ENCODE data around the gene CNN1.
A peak's percentile ranks its signal among the peaks of the same experiment; 100 is the strongest.

Gene CNN1

GRCh38 chr19:11505504-11506100 is 33.0 kb upstream of the CNN1 start, which contains the start of gene ZNF653:
ZNF653 (minus strand) TSS chr19:11505839; CDS start chr19:11505786, 53 bp downstream.
- Histone ChIP-seq H3K4me3 (ENCODE audit: low read depth, low read length) (peak within 1 kb of the TSS; percentile 89), H3K27me3 (ENCODE audit: control insufficient read depth, insufficient read depth, low read length) (no peaks in the 10 kb centered on the region), H3K9ac (ENCODE audit: low read length) (peak within 1 kb of the TSS; percentile 88), H3K9me3 (ENCODE audit: control insufficient read depth, insufficient read depth, low read depth, low read length) (no peaks in the 10 kb centered on the region), H3K27ac (ENCODE audit: low read depth, low read length) (peak within 1 kb of the TSS; percentile 92), H3K4me1 (ENCODE audit: control insufficient read depth, insufficient read depth, low read length) (peaks cover 11% of the 10 kb centered on the region), H3K36me3 (ENCODE audit: control insufficient read depth, insufficient read depth, low read length) (no peaks in the 10 kb centered on the region)

- Histone ChIP-seq H3K9ac (ENCODE audit: low read length) (peak overlapping the region; percentile 66), H3K4me3 (ENCODE audit: low read depth, low read length) (peak overlapping the region; percentile 89), H3K4me1 (ENCODE audit: control insufficient read depth, insufficient read depth, low read length) (peaks cover 11% of the 10 kb centered on the region), H3K9me3 (ENCODE audit: control insufficient read depth, insufficient read depth, low read depth, low read length) (no peaks in the 10 kb centered on the region), H3K27ac (ENCODE audit: low read depth, low read length) (peak overlapping the region; percentile 92), H3K27me3 (ENCODE audit: control insufficient read depth, insufficient read depth, low read length) (no peaks in the 10 kb centered on the region), H3K36me3 (ENCODE audit: control insufficient read depth, insufficient read depth, low read length) (peaks cover 1% of the 10 kb centered on the region; the same call in 1 of the 2 replicates)
Observed at GRCh38 chr19:11506101-11506555, 32.5 kb upstream of the CNN1 start.

- Histone ChIP-seq H3K36me3 (ENCODE audit: control insufficient read depth, insufficient read depth, low read length) (peaks cover 3% of the 10 kb centered on the region; the same call in 1 of the 2 replicates), H3K27ac (ENCODE audit: low read depth, low read length) (no peak overlapping the region), H3K9ac (ENCODE audit: low read length) (no peak overlapping the region), H3K4me3 (ENCODE audit: low read depth, low read length) (no peak overlapping the region), H3K27me3 (ENCODE audit: control insufficient read depth, insufficient read depth, low read length) (no peaks in the 10 kb centered on the region), H3K4me1 (ENCODE audit: control insufficient read depth, insufficient read depth, low read length) (peaks cover 11% of the 10 kb centered on the region), H3K9me3 (ENCODE audit: control insufficient read depth, insufficient read depth, low read depth, low read length) (no peaks in the 10 kb centered on the region)
Observed at GRCh38 chr19:11506967-11507366, 31.7 kb upstream of the CNN1 start.

DNA sequence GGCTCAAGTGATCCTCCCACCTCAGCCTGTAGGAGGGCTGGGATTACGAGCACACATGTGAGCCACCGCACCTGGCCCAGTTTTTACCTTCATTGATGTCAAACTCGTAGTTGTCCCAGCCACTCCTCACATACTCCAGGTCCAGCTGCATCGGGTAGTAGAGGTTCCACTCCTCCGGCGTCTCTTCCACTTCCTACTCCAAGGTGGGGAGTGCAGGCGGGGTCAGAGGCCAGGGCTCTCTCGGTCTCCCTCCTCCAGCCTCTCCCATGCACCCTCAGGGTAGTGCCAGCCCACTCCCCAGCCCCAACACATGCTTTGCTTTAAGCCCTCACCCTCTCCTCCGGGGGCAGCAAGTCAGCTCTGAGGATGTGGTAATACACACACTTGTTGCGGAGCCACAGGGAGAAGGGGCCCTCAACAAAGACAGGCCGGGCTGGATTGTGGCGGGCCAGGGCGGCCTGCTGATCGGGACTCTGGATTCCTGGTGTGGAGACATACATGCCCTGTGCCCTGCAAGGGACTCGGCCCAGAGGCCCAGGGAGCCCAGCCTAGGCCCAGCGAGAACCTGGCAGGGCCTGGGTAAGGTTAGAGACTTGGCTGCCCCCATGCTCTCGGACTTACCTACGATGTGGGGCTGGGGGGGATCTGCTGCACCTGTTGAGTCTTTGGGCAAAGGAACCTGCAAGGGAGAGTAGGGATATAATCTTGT is 31.1 kb upstream of the CNN1 start:
- Histone ChIP-seq H3K4me1 (ENCODE audit: control insufficient read depth, insufficient read depth, low read length) (peaks cover 11% of the 10 kb centered on the region), H3K4me3 (ENCODE audit: low read depth, low read length) (no peak overlapping the region), H3K9ac (ENCODE audit: low read length) (no peak overlapping the region), H3K27ac (ENCODE audit: low read depth, low read length) (no peak overlapping the region), H3K27me3 (ENCODE audit: control insufficient read depth, insufficient read depth, low read length) (no peaks in the 10 kb centered on the region), H3K9me3 (ENCODE audit: control insufficient read depth, insufficient read depth, low read depth, low read length) (no peaks in the 10 kb centered on the region), H3K36me3 (ENCODE audit: control insufficient read depth, insufficient read depth, low read length) (peaks cover 3% of the 10 kb centered on the region; the same call in 1 of the 2 replicates)

DNA sequence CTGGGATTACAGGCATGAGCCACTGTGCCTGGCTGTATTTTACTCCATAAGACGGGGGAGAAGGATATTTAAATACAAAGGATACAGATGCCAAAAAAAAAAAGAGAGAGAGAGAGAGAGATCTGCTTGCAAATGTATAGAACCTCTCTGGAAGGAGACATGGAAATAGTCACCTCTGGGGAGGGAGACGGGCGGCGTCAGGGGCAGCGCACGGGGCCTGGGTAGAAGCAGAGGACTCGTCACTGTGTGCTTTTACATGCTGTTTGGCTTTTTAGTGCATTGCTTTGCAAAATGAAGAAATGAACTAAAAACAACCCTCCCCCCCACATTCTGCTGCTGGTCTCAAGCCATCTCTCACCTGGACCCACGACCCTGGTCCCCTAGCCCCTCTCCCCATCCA is 28.2 kb upstream of the CNN1 start:
- Histone ChIP-seq H3K9ac (ENCODE audit: low read length) (no peak overlapping the region), H3K27me3 (ENCODE audit: control insufficient read depth, insufficient read depth, low read length) (no peaks in the 10 kb centered on the region), H3K27ac (ENCODE audit: low read depth, low read length) (no peak overlapping the region), H3K4me1 (ENCODE audit: control insufficient read depth, insufficient read depth, low read length) (peaks cover 5% of the 10 kb centered on the region), H3K4me3 (ENCODE audit: low read depth, low read length) (no peak overlapping the region), H3K36me3 (ENCODE audit: control insufficient read depth, insufficient read depth, low read length) (peaks cover 5% of the 10 kb centered on the region; the same call in 1 of the 2 replicates), H3K9me3 (ENCODE audit: control insufficient read depth, insufficient read depth, low read depth, low read length) (no peaks in the 10 kb centered on the region)

- Histone ChIP-seq H3K4me1 (ENCODE audit: control insufficient read depth, insufficient read depth, low read length) (no peaks in the 10 kb centered on the region), H3K9me3 (ENCODE audit: control insufficient read depth, insufficient read depth, low read depth, low read length) (no peaks in the 10 kb centered on the region), H3K27me3 (ENCODE audit: control insufficient read depth, insufficient read depth, low read length) (no peaks in the 10 kb centered on the region), H3K36me3 (ENCODE audit: control insufficient read depth, insufficient read depth, low read length) (peaks cover 5% of the 10 kb centered on the region; the same call in 1 of the 2 replicates), H3K27ac (ENCODE audit: low read depth, low read length) (no peak overlapping the region), H3K4me3 (ENCODE audit: low read depth, low read length) (no peak overlapping the region), H3K9ac (ENCODE audit: low read length) (no peak overlapping the region)
Observed at GRCh38 chr19:11513946-11514345, 24.7 kb upstream of the CNN1 start.

DNA sequence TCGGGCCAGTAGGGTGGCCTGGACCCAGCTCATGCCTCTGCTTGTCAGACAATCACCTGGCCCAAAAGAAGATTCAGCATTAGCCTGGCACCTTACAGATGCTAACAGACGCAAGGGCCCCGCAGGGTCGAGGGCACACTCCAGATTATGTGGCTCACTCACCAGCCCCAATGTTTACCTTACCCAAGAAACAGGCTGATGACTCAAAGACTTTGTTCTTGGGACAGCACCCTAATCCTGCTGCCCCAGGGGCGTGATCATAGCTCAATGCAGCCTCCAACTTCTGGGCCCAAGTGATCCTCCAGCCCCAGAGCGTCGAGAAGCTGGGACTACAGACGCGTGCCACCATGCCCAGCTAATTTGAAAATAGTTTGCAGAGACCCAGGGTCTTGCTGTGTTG is 19.5 kb upstream of the CNN1 start:
- no peak overlapping the region for H3K27ac ChIP-seq (ENCODE audit: low read depth, low read length)
- H3K4me3 ChIP-seq (ENCODE audit: low read depth, low read length) = no peak overlapping the region
- H3K27me3 ChIP-seq (ENCODE audit: control insufficient read depth, insufficient read depth, low read length) = no peaks in the 10 kb centered on the region
- no peak overlapping the region for H3K9ac ChIP-seq (ENCODE audit: low read length)
- no peaks in the 10 kb centered on the region for H3K9me3 ChIP-seq (ENCODE audit: control insufficient read depth, insufficient read depth, low read depth, low read length)
- H3K36me3 ChIP-seq (ENCODE audit: control insufficient read depth, insufficient read depth, low read length) = no peaks in the 10 kb centered on the region; the same call in 1 of the 2 replicates
- no peaks in the 10 kb centered on the region for H3K4me1 ChIP-seq (ENCODE audit: control insufficient read depth, insufficient read depth, low read length)

DNA sequence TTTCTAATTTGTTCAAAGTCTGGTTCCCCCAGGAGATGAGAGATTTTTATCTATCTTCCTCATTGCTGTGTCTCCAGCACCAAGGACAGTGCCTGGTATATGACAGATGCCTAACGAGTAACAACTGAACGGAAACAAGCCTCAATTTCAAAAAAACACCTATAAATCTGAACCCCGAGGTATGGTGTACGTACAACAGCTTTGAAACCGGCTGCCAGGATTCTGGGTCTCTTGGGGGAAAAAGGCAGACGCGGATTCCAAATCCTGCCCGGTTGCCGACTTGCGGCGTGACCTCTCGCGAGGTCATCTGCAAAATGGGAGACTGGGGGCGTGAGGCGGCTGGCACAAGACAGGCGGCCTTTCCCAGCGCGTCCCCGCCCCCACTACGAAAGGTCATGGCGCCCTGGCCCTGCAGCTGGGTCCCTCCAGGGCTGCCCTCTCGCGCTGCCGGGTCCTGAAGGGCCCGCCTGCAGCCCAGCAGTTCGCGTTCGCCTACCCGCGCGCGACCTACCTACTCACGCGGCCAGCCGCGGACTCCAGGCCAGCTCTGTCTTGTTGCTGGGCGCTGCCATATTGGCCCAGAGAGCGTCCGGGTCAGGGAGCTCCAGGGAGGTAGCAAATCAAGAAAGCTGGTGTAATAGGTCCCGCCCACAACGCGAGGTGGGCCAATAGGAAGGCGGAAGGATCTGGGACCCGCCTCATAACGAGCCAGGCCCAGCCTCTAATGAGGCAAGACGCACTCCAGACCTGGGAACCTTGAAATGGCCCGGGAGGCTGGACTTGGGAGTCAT is 9.9 kb upstream of the CNN1 start, which contains the start of gene ECSIT:
ECSIT (minus strand) TSS at position 584 of the 791 bp plus-strand sequence. CDS start 9,964 bp downstream, outside the sequence.
- Histone ChIP-seq H3K4me3 (ENCODE audit: low read depth, low read length) (peak within 1 kb of the TSS; percentile 92), H3K9ac (ENCODE audit: low read length) (peak within 1 kb of the TSS; percentile 96), H3K9me3 (ENCODE audit: control insufficient read depth, insufficient read depth, low read depth, low read length) (no peaks in the 10 kb centered on the region), H3K27ac (ENCODE audit: low read depth, low read length) (peak within 1 kb of the TSS; percentile 95), H3K36me3 (ENCODE audit: control insufficient read depth, insufficient read depth, low read length) (no peaks in the 10 kb centered on the region), H3K27me3 (ENCODE audit: control insufficient read depth, insufficient read depth, low read length) (no peaks in the 10 kb centered on the region), H3K4me1 (ENCODE audit: control insufficient read depth, insufficient read depth, low read length) (no peaks in the 10 kb centered on the region; the same call in 1 of the 2 replicates)

- H3K9ac ChIP-seq (ENCODE audit: low read length) = no peak overlapping the region
- no peaks in the 10 kb centered on the region for H3K9me3 ChIP-seq (ENCODE audit: control insufficient read depth, insufficient read depth, low read depth, low read length)
- no peaks in the 10 kb centered on the region for H3K36me3 ChIP-seq (ENCODE audit: control insufficient read depth, insufficient read depth, low read length)
- H3K27me3 ChIP-seq (ENCODE audit: control insufficient read depth, insufficient read depth, low read length) = no peaks in the 10 kb centered on the region
- H3K4me3 ChIP-seq (ENCODE audit: low read depth, low read length) = no peak overlapping the region
- H3K4me1 ChIP-seq (ENCODE audit: control insufficient read depth, insufficient read depth, low read length) = peaks cover under 1% of the 10 kb centered on the region
- no peak overlapping the region for H3K27ac ChIP-seq (ENCODE audit: low read depth, low read length)
Observed at GRCh38 chr19:11530432-11530831, 8.2 kb upstream of the CNN1 start.

DNA sequence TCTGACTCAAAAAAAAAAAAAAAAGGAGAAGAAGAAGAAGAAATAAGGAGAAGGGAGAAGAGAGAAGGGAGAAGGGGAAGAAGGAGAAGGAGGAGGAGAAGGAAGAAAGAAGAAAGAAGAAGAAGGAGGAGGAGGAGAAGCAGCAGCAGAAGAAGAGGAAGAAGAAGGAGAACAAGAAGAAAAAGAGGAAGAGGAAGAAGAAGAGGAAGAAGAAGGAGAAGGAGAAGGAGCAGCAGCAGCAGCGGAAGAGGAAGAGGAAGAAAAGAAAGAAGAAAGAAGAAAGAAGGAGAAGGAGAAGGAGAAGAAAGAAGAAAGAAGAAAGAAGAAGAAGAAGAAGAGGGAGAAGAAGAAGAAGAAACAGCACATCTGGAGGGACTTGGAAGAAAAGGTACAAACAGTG is 4.1 kb upstream of the CNN1 start:
- Histone ChIP-seq H3K4me1 (ENCODE audit: control insufficient read depth, insufficient read depth, low read length) (peaks cover 18% of the 10 kb centered on the region), H3K27me3 (ENCODE audit: control insufficient read depth, insufficient read depth, low read length) (no peaks in the 10 kb centered on the region), H3K9ac (ENCODE audit: low read length) (no peak overlapping the region), H3K9me3 (ENCODE audit: control insufficient read depth, insufficient read depth, low read depth, low read length) (no peaks in the 10 kb centered on the region), H3K4me3 (ENCODE audit: low read depth, low read length) (no peak overlapping the region), H3K27ac (ENCODE audit: low read depth, low read length) (no peak overlapping the region), H3K36me3 (ENCODE audit: control insufficient read depth, insufficient read depth, low read length) (no peaks in the 10 kb centered on the region)

Data from HUES6 (cell line).